ENCODE data around the gene CDH4. TPM values are rescaled to one million over a fixed set of nuclear protein-coding genes. Genes with fewer than 3 reads are reported as not detected.

CDH4 gene
- total and polyA plus RNA-seq, 2 donors (not counting 3 experiments of a cell fraction or from before 2014, with no cell fraction given): 0.17 to 0.51 TPM

DNA sequence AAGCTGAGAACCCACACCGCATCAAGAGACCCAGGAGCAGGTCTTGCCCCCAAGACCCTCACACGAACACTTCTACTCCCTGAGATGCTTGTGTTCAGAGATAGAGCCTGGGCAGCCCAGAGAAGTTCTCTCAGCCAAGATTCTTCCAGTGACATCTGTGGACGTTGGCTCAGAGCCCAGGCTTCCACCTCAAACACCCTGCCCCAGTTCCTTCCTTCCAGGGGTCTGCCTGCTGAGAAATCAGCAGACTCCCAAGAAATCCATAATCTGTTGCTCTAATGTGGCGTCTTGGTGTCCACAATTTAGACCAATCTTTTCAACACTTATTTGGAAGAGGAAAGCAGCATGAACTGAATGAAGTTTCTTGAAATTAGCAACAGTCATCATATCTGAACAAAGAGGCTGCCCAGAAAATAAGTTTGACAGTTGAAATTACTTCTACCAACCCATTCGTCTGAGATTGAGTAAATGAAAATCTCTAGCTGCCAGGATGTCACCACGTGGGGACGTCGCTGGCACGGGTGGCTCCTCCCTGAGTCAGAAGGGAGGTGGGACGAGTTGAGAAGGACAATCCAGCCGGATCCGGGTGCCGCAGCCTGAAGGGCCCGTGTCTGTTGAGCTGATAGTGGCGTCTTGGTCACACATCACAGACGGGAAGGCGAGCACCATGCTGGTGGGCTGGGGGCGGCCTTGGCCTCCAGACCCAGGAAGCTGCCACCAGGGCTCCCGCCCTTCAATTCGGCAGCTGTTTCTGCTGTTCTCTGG is 412.7 kb downstream of the CDH4 start:
- H3K9me1 ChIP-seq (replicated peaks; ENCODE audit: control insufficient read depth, extremely low read depth, insufficient read depth, low read length): no peaks in the 10 kb centered on the region
- no peak overlapping the region for H3K4me2 ChIP-seq (ENCODE audit: insufficient read depth, low read length)
- peaks cover 6% of the 10 kb centered on the region for H3K9me3 ChIP-seq (replicated peaks; ENCODE audit: control insufficient read depth, insufficient read depth, low read length)
- H3K27me3 ChIP-seq (ENCODE audit: control insufficient read depth in 2 of 2, insufficient read depth in 2 of 2, low read length in 2 of 2): no peaks in the 10 kb centered on the region
- no peak overlapping the region for H2AFZ ChIP-seq (ENCODE audit: low read depth, low read length)
- intact Hi-C loops (cut with micrococcal nuclease) (no loop called here), dilution Hi-C loops (cut with MboI; ENCODE audit: extremely low pct_ligation_motif_present, low sequenced_read_pairs) (no loop called here)
- BruUV-seq (replicated peaks): no TSS peak
- no peak overlapping the region for H3K27ac ChIP-seq (ENCODE audit: insufficient read depth, low read depth, low read length)
- H3K4me1 ChIP-seq (ENCODE audit: control insufficient read depth, extremely low read depth, insufficient read depth, low read length): no peaks in the 10 kb centered on the region
- FAIRE-seq (no peak), DNase-seq (ENCODE audit: low read depth, low spot score) (no peak)
- H3K4me3 ChIP-seq (replicated peaks in 1 of 3; ENCODE audit: insufficient read depth in 1 of 3, low read depth in 1 of 3, low read length in 3 of 3): no peak overlapping the region
- no peak overlapping the region for H3K9ac ChIP-seq (replicated peaks; ENCODE audit: extremely low read depth, insufficient read depth, low read length)
- H3K79me2 ChIP-seq (ENCODE audit: control insufficient read depth, insufficient read depth, low read length): no peaks in the 10 kb centered on the region
- TF ChIP-seq FOS (IDR thresholded peaks at IDR 0.05; ENCODE audit: borderline replicate concordance, insufficient read depth, low read length) (no peak), MYC (IDR thresholded peaks at IDR 0.05; ENCODE audit: low read depth, low read length) (no peak), POLR2AphosphoS5 (IDR thresholded peaks at IDR 0.05; ENCODE audit: insufficient read depth, low read depth, low read length) (no peak), POLR2A (IDR thresholded peaks at IDR 0.05; ENCODE audit: low read depth, low read length) (no peak), EZH2 (IDR thresholded peaks at IDR 0.05; ENCODE audit: borderline replicate concordance, low read depth, low read length, severe bottlenecking) (no peak), GATA2 (IDR thresholded peaks at IDR 0.05; ENCODE audit: insufficient read depth, insufficient read length, low read depth, low read length) (no peak), JUN (IDR thresholded peaks at IDR 0.05; ENCODE audit: borderline replicate concordance, insufficient read depth, insufficient read length, low read depth) (no peak)
- TF ChIP-seq, protein P1, sequence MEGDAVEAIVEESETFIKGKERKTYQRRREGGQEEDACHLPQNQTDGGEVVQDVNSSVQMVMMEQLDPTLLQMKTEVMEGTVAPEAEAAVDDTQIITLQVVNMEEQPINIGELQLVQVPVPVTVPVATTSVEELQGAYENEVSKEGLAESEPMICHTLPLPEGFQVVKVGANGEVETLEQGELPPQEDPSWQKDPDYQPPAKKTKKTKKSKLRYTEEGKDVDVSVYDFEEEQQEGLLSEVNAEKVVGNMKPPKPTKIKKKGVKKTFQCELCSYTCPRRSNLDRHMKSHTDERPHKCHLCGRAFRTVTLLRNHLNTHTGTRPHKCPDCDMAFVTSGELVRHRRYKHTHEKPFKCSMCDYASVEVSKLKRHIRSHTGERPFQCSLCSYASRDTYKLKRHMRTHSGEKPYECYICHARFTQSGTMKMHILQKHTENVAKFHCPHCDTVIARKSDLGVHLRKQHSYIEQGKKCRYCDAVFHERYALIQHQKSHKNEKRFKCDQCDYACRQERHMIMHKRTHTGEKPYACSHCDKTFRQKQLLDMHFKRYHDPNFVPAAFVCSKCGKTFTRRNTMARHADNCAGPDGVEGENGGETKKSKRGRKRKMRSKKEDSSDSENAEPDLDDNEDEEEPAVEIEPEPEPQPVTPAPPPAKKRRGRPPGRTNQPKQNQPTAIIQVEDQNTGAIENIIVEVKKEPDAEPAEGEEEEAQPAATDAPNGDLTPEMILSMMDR (IDR thresholded peaks at IDR 0.05; ENCODE audit: extremely low read depth in 1 of 2, insufficient read depth in 1 of 2, low read depth in 1 of 2, low read length in 2 of 2): no peak
- TF ChIP-seq, protein P2, sequence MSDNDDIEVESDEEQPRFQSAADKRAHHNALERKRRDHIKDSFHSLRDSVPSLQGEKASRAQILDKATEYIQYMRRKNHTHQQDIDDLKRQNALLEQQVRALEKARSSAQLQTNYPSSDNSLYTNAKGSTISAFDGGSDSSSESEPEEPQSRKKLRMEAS (IDR thresholded peaks at IDR 0.05; ENCODE audit: insufficient read depth, insufficient read length): no peak
- no peaks in the 10 kb centered on the region for H4K20me1 ChIP-seq (replicated peaks; ENCODE audit: control insufficient read depth, extremely low read depth, insufficient read depth, low read length)
- H3K36me3 ChIP-seq (ENCODE audit: control insufficient read depth in 2 of 2, extremely low read depth in 1 of 2, insufficient read depth in 2 of 2, low read length in 2 of 2): no peaks in the 10 kb centered on the region
- CTCF ChIA-PET: no interaction called here
- POLR2A ChIA-PET: no interaction called here

All from endothelial cell of umbilical vein (primary cell).